Measurements from ENCODE around the gene COL23A1. TPM values are rescaled to one million over a fixed set of nuclear protein-coding genes. Genes with fewer than 3 reads are reported as not detected.

The COL23A1 gene
- total RNA-seq, 1 experiment from 2014 or later, result 15.0 TPM

- no peak for TF ChIP-seq CREM (CRISPR knock-in tag; IDR thresholded peaks at IDR 0.05)
Observed at GRCh38 chr5:178449163-178450070, 140.8 kb downstream of the COL23A1 start (continued).

GRCh38 chr5:178445534-178445933, 144.7 kb downstream of the COL23A1 start:
- Mint-ChIP-seq H3K27ac (no peak overlapping the region), H3K36me3 (no peaks in the 10 kb centered on the region)
- CTCF ChIA-PET, result interaction anchor here (5.1 kb wide), 1 partner anchor 16 kb away, joined by 36 read pairs; no protein-coding TSS in a partner anchor

GRCh38 chr5:178442405-178443257, 147.6 kb downstream of the COL23A1 start:
- no peak overlapping the region for H3K27ac Mint-ChIP-seq
- CTCF ChIA-PET, result interaction anchor here (0.8 to 5.1 kb wide), 4 partner anchors 10 to 148 kb away, joined by 3 to 36 read pairs (median 4); no protein-coding TSS in a partner anchor
- no peak for TF ChIP-seq NFE2L1 (CRISPR knock-in tag; IDR thresholded peaks at IDR 0.05)
- no peak for TF ChIP-seq TCF7 (CRISPR knock-in tag; IDR thresholded peaks at IDR 0.05; ENCODE audit: low read depth)
- TF ChIP-seq E2F4 (CRISPR knock-in tag; IDR thresholded peaks at IDR 0.05; ENCODE audit: borderline replicate concordance, low read depth), result no peak
- no peak for ATAC-seq
- H3K4me1 Mint-ChIP-seq, result no peaks in the 10 kb centered on the region
- H3K4me3 Mint-ChIP-seq, result no peak overlapping the region
- DNase-seq (ENCODE audit: low spot score), result no peak
- H3K9me3 Mint-ChIP-seq, result no peaks in the 10 kb centered on the region
- no peaks in the 10 kb centered on the region for H3K27me3 Mint-ChIP-seq (ENCODE audit: low read depth)
- POLR2A ChIA-PET, result interaction anchor here (1.6 kb wide), 1 partner anchor 238 kb away, joined by 3 read pairs; the partner anchor contains the start of gene HNRNPAB
- no peaks in the 10 kb centered on the region for H3K36me3 Mint-ChIP-seq

More at GRCh38 chr5:178445534-178445933, 144.7 kb downstream of the COL23A1 start:
- ATAC-seq, result no peak
- POLR2A ChIA-PET, result no interaction called here
- Mint-ChIP-seq H3K4me3 (no peak overlapping the region), H3K9me3 (no peaks in the 10 kb centered on the region), H3K27me3 (ENCODE audit: low read depth) (no peaks in the 10 kb centered on the region), H3K4me1 (peaks cover 14% of the 10 kb centered on the region)
- no peak for DNase-seq (ENCODE audit: low spot score)
- no peak for TF ChIP-seq IRF1 (CRISPR knock-in tag; IDR thresholded peaks at IDR 0.05)
- no peak for TF ChIP-seq FOXJ3 (CRISPR knock-in tag; IDR thresholded peaks at IDR 0.05; ENCODE audit: borderline replicate concordance)
- no peak for TF ChIP-seq GABPB1 (CRISPR knock-in tag; IDR thresholded peaks at IDR 0.05)

DNA sequence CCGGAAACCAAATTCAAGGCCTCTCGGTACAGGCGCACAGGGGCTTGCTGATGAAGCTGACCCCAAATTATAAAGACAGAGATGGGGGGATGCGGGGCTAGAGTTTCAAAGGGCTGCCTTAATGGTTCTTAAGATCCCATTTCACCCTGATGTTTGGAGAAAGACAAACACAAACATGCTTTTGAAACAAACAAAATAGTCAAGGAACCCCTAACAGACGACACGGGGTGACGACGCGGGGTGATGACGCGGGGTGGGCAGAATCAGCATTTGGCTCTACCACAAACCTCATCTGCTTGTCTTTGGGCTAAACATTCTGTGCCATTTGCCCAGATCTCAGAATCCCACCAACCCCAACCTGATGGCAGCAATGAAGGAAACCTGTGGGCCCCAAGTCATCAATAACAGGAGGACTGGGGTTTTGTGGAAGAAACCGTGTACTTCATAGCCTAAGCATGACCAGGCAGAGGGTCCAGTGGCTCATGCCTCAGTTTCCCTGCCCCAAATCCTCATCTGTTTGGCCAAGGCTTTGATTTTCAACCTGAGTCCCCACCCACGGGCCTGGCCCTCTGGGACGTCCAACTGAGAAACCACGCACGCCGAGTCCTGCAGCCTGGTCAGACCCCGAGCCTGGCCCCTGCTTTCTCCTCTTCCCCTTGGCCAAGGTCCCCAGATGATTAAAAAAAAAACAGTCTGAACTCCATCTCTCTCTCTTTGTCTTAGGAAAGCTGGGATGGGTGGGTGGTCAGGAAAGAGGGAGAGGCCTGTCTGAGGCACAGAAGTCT, 148.5 kb downstream of the COL23A1 start:
- Mint-ChIP-seq H3K36me3 (no peaks in the 10 kb centered on the region), H3K27me3 (ENCODE audit: low read depth) (no peaks in the 10 kb centered on the region), H3K4me1 (no peaks in the 10 kb centered on the region), H3K9me3 (no peaks in the 10 kb centered on the region), H3K27ac (no peak overlapping the region), H3K4me3 (no peak overlapping the region)
- ChIA-PET POLR2A (interaction anchor here (1.6 kb wide), 1 partner anchor 237 kb away, joined by 3 read pairs; the partner anchor contains the start of gene HNRNPAB), CTCF (interaction anchor here (1.5 to 5.1 kb wide), 2 partner anchors 11 to 20 kb away, joined by 4 to 36 read pairs; no protein-coding TSS in a partner anchor)
- ATAC-seq (no peak), DNase-seq (ENCODE audit: low spot score) (no peak)
- TF ChIP-seq JUN (CRISPR knock-in tag; IDR thresholded peaks at IDR 0.05), result no peak
- no peak for TF ChIP-seq MXD4 (CRISPR knock-in tag; IDR thresholded peaks at IDR 0.05; ENCODE audit: borderline replicate concordance)
- no peak for TF ChIP-seq ATF2 (CRISPR knock-in tag; IDR thresholded peaks at IDR 0.05; ENCODE audit: borderline replicate concordance, low read depth)
- TF ChIP-seq EMX1 (CRISPR knock-in tag; IDR thresholded peaks at IDR 0.05), result no peak
- no peak for TF ChIP-seq TCF7 (CRISPR knock-in tag; IDR thresholded peaks at IDR 0.05; ENCODE audit: low read depth)
- no peak for TF ChIP-seq FOXJ3 (CRISPR knock-in tag; IDR thresholded peaks at IDR 0.05; ENCODE audit: borderline replicate concordance)
- no peak for TF ChIP-seq NFATC4 (CRISPR knock-in tag; IDR thresholded peaks at IDR 0.05)
- TF ChIP-seq ZNF263 (CRISPR knock-in tag; IDR thresholded peaks at IDR 0.05; ENCODE audit: low read depth), result no peak
- TF ChIP-seq ZNF232 (CRISPR knock-in tag; IDR thresholded peaks at IDR 0.05), result no peak
- TF ChIP-seq, protein P1, sequence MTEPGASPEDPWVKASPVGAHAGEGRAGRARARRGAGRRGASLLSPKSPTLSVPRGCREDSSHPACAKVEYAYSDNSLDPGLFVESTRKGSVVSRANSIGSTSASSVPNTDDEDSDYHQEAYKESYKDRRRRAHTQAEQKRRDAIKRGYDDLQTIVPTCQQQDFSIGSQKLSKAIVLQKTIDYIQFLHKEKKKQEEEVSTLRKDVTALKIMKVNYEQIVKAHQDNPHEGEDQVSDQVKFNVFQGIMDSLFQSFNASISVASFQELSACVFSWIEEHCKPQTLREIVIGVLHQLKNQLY (CRISPR knock-in tag; IDR thresholded peaks at IDR 0.05), result no peak
- TF ChIP-seq FOXP4 (CRISPR knock-in tag; IDR thresholded peaks at IDR 0.05), result no peak
- no peak for TF ChIP-seq ATF1 (CRISPR knock-in tag; IDR thresholded peaks at IDR 0.05)
- TF ChIP-seq, protein P2, sequence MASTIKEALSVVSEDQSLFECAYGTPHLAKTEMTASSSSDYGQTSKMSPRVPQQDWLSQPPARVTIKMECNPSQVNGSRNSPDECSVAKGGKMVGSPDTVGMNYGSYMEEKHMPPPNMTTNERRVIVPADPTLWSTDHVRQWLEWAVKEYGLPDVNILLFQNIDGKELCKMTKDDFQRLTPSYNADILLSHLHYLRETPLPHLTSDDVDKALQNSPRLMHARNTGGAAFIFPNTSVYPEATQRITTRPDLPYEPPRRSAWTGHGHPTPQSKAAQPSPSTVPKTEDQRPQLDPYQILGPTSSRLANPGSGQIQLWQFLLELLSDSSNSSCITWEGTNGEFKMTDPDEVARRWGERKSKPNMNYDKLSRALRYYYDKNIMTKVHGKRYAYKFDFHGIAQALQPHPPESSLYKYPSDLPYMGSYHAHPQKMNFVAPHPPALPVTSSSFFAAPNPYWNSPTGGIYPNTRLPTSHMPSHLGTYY (CRISPR knock-in tag; IDR thresholded peaks at IDR 0.05), result no peak
